Large intestine (tissue), 12 donors: ENCODE results near the gene NR4A3. TPM values are rescaled to one million over a fixed set of nuclear protein-coding genes. Genes with fewer than 3 reads are reported as not detected.
"Not testable (repeated sequence)": the region's sequence is repeated elsewhere in the genome, so short reads cannot be mapped to it uniquely, and the experiment has no call there.

Experiments
- DNase-seq, 2 donors: peaks; one replicate each; pipeline versions ENCODE4 v3.0.0 to v3.0.0-alpha.2; 2013
- H3K27ac ChIP-seq: one replicate; pipeline ENCODE4 v1.5.1; 2013; ENCODE audit warnings: low read length
- H3K27me3 ChIP-seq: 2 replicates; pipeline ENCODE4 v1.6.1; 2013; ENCODE audit warnings: low read length; ENCODE audit not compliant: control insufficient read depth, insufficient read depth
- H3K36me3 ChIP-seq: 2 replicates; pipeline ENCODE4 v1.6.1; 2013; ENCODE audit warnings: low read length; ENCODE audit not compliant: control insufficient read depth, insufficient read depth
- H3K4me1 ChIP-seq: one replicate; pipeline ENCODE4 v1.6.1; 2013; ENCODE audit warnings: low read length; ENCODE audit not compliant: control insufficient read depth, insufficient read depth
- H3K4me3 ChIP-seq: one replicate; pipeline ENCODE4 v1.5.1; 2013; ENCODE audit warnings: low read length
- H3K9me3 ChIP-seq: one replicate; pipeline ENCODE4 v1.6.1; 2013; ENCODE audit warnings: mild to moderate bottlenecking, low read depth, low read length, moderate library complexity; ENCODE audit not compliant: control insufficient read depth
- WGBS: methylation state at CpG from one replicate; pipeline ENCODE4 v1.1.5; 2013; ENCODE audit warnings: low lambda C conversion rate; ENCODE audit not compliant: insufficient coverage; 5-methylcytosine and 5-hydroxymethylcytosine counted together
- long read RNA-seq, 11 donors: transcript quantifications; one replicate each; lab custom pipeline, GENCODE V29; 2026
- polyA plus RNA-seq: library from polyadenylated mRNA; unstranded; fragments of 120-200 nt; gene quantifications from one replicate; pipeline ENCODE4 v1.2.1, GENCODE V29; 2013

NR4A3 gene
- 1.4 TPM for polyA plus RNA-seq
- long read RNA-seq, donor 1, result 0 reads
- long read RNA-seq, donor 2, partial matches to known transcripts, result 0 of 11 reads
- long read RNA-seq, donor 2, other reads (novel, unspliced or antisense), result 11 of 11 reads
- long read RNA-seq, donor 3, result 0 reads
- long read RNA-seq, donor 4, result 0 reads
- long read RNA-seq, donor 5, result 0 reads
- long read RNA-seq, donor 6, result 0 reads
- long read RNA-seq, donor 7, result 0 reads
- long read RNA-seq, donor 8, partial matches to known transcripts, result 0 of 6 reads
- long read RNA-seq, donor 8, other reads (novel, unspliced or antisense), result 6 of 6 reads
- long read RNA-seq, donor 9, partial matches to known transcripts, result 0 of 5 reads
- long read RNA-seq, donor 9, other reads (novel, unspliced or antisense), result 5 of 5 reads
- long read RNA-seq, donor 10, partial matches to known transcripts, result 5 of 13 reads
- long read RNA-seq, donor 10, other reads (novel, unspliced or antisense), result 8 of 13 reads
- long read RNA-seq, donor 11, partial matches to known transcripts, result 0 of 6 reads
- long read RNA-seq, donor 11, other reads (novel, unspliced or antisense), result 6 of 6 reads

- no peaks in the 10 kb centered on the region for H3K36me3 ChIP-seq
- H3K27ac ChIP-seq, result peak within 1 kb of the TSS; percentile 54
- H3K27me3 ChIP-seq, result peaks cover 50% of the 10 kb centered on the region
- DNase-seq, result peak; percentile 96 to 98
- WGBS, result no CpG with 5 or more reads among the region's 75 CpGs
- peaks cover 42% of the 10 kb centered on the region for H3K4me1 ChIP-seq
- H3K4me3 ChIP-seq, result peak within 1 kb of the TSS; percentile 61
- peaks cover 11% of the 10 kb centered on the region for H3K9me3 ChIP-seq
Measured at GRCh38 chr9:99821396-99822108, at the start of gene NR4A3. NR4A3 (plus strand) TSS chr9:99821885; CDS start chr9:99828043, 6,158 bp downstream.

GRCh38 chr9:99773468-99774138 is 48.1 kb upstream of the NR4A3 start:
- H3K4me3 ChIP-seq, result no peak overlapping the region
- H3K4me1 ChIP-seq, result no peaks in the 10 kb centered on the region
- no peaks in the 10 kb centered on the region for H3K9me3 ChIP-seq
- 67% methylated on average over 1 of the region's 2 CpGs for WGBS
- H3K27ac ChIP-seq, result no peak overlapping the region
- H3K27me3 ChIP-seq, result no peaks in the 10 kb centered on the region
- DNase-seq, result no peak
- no peaks in the 10 kb centered on the region for H3K36me3 ChIP-seq

GRCh38 chr9:99778308-99778707 is 43.4 kb upstream of the NR4A3 start:
- no peaks in the 10 kb centered on the region for H3K4me1 ChIP-seq
- no peak overlapping the region for H3K4me3 ChIP-seq
- no peak for DNase-seq
- 100% methylated on average over 1 of the region's 2 CpGs for WGBS
- H3K27me3 ChIP-seq, result no peaks in the 10 kb centered on the region
- H3K36me3 ChIP-seq, result no peaks in the 10 kb centered on the region
- no peaks in the 10 kb centered on the region for H3K9me3 ChIP-seq
- no peak overlapping the region for H3K27ac ChIP-seq

- Histone ChIP-seq H3K27me3 (no peaks in the 10 kb centered on the region), H3K36me3 (no peaks in the 10 kb centered on the region), H3K4me3 (no peak overlapping the region), H3K4me1 (no peaks in the 10 kb centered on the region), H3K9me3 (no peaks in the 10 kb centered on the region), H3K27ac (no peak overlapping the region)
- WGBS, result 100% methylated on average over 1 of the region's 3 CpGs
- DNase-seq, result no peak
Measured at GRCh38 chr9:99778836-99779235, 42.8 kb upstream of the NR4A3 start.

- H3K4me3 ChIP-seq, result no peak overlapping the region
- no peak overlapping the region for H3K27ac ChIP-seq
- no peaks in the 10 kb centered on the region for H3K36me3 ChIP-seq
- no peaks in the 10 kb centered on the region for H3K4me1 ChIP-seq
- no peaks in the 10 kb centered on the region for H3K9me3 ChIP-seq
- no peaks in the 10 kb centered on the region for H3K27me3 ChIP-seq
- WGBS, result no CpG with 5 or more reads among the region's 4 CpGs
- DNase-seq, result no peak
Measured at GRCh38 chr9:99779277-99779676, 42.4 kb upstream of the NR4A3 start.

- not testable (repeated sequence) for H3K27me3 ChIP-seq, H3K4me3 ChIP-seq, H3K27ac ChIP-seq, H3K4me1 ChIP-seq, DNase-seq, H3K36me3 ChIP-seq, H3K9me3 ChIP-seq
- WGBS, result 96% methylated on average over 4 of the region's 5 CpGs
Measured at GRCh38 chr9:99782349-99782748, 39.3 kb upstream of the NR4A3 start.

GRCh38 chr9:99782962-99783718 is 38.5 kb upstream of the NR4A3 start:
- no peaks in the 10 kb centered on the region for H3K9me3 ChIP-seq
- WGBS, result 100% methylated on average over 2 of the region's 6 CpGs
- H3K27ac ChIP-seq, result no peak overlapping the region
- no peaks in the 10 kb centered on the region for H3K27me3 ChIP-seq
- no peak for DNase-seq
- no peaks in the 10 kb centered on the region for H3K36me3 ChIP-seq
- H3K4me1 ChIP-seq, result no peaks in the 10 kb centered on the region
- H3K4me3 ChIP-seq, result no peak overlapping the region

- DNase-seq, result no peak
- no peaks in the 10 kb centered on the region for H3K4me1 ChIP-seq
- H3K9me3 ChIP-seq, result no peaks in the 10 kb centered on the region
- no peaks in the 10 kb centered on the region for H3K27me3 ChIP-seq
- no peak overlapping the region for H3K27ac ChIP-seq
- H3K4me3 ChIP-seq, result no peak overlapping the region
- no peaks in the 10 kb centered on the region for H3K36me3 ChIP-seq
- WGBS, result no CpG with 5 or more reads among the region's 2 CpGs
Measured at GRCh38 chr9:99783799-99784198, 37.9 kb upstream of the NR4A3 start.

- DNase-seq, result no peak
- no peaks in the 10 kb centered on the region for H3K9me3 ChIP-seq
- H3K27ac ChIP-seq, result no peak overlapping the region
- H3K4me3 ChIP-seq, result no peak overlapping the region
- H3K36me3 ChIP-seq, result no peaks in the 10 kb centered on the region
- WGBS, result no CpG with 5 or more reads among the region's 1 CpG
- no peaks in the 10 kb centered on the region for H3K27me3 ChIP-seq
- no peaks in the 10 kb centered on the region for H3K4me1 ChIP-seq
Measured at GRCh38 chr9:99785010-99785590, 36.6 kb upstream of the NR4A3 start.
